Measurements from ENCODE around the gene C2orf80.
"Not testable (repeated sequence)": the region's sequence is repeated elsewhere in the genome, so short reads cannot be mapped to it uniquely, and the experiment has no call there.

Gene C2orf80

DNA sequence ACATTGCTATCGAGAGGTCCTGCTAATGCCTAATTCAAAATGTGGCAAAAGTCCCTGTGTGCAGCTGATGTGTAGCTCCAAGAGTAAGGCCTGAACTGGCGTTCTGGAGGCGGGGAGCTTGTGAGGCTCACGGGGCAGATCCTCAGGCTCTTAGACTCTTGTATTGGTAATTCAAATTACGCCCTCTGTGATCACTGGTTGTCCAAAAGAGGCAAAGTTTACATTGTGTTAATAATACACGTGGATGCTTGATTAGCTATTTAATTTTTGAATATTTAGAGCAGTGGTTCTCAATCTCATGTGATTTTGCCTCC lies 14.0 kb downstream of the C2orf80 start:
- no peak for DNase-seq

DNA sequence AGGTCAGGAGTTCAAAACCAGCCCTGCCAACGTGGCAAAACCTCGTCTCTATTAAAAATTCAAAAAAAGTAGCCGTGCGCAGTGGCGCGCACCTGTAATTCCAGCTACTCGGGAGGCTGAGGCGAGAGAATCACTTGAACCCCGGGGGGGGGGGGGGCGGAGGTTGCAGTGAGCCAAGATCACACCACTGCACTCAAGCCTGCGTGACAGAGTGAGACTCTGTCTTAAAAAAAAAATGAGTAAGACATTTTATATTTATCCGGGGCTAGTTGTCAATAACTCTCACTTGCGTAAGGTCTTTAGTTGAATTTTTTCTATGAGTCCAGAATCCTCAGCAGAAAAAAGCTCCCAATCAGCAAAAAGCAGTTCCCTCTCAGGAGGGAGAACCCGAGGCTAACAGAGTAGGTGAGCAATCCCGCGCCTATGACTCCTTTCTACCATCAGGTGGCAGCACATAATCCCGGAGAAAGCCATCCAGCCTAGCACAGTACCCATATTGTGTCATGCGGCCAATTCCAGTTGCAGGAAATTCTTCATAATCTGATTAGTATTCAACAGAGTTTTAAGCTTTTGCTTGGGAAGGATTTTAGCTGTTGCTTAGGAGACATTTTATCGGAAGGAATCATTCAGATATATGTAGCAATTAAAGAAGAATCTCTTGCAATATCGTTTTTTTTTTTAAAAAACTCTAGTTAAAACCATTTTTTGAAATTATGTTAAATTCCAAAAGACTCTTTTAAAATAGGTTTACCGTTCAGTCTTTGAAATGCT lies 14.6 kb downstream of the C2orf80 start:
- peak; percentile 75 for DNase-seq

- no peak for DNase-seq
Measured at GRCh38 chr2:208174144-208174543, 15.7 kb downstream of the C2orf80 start.

DNA sequence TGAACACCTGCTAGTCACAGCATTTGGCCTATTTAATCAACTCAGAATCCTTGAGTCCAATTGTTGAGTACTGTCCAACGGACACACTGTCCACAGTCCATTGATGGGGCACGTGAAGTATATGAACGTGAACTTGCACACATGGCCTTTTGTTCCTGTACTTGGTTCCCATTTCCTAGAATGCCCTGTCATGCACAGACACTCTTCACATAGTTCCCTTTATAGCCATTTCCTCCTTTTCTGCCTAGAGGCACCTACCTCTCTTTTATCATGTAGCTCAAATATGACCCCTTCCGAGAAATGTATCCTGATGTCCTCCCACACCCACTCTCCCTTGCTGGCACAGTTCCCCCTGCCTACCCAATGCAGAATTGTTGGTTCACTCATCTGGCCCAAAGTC lies 17.7 kb downstream of the C2orf80 start:
- DNase-seq = no peak

DNA sequence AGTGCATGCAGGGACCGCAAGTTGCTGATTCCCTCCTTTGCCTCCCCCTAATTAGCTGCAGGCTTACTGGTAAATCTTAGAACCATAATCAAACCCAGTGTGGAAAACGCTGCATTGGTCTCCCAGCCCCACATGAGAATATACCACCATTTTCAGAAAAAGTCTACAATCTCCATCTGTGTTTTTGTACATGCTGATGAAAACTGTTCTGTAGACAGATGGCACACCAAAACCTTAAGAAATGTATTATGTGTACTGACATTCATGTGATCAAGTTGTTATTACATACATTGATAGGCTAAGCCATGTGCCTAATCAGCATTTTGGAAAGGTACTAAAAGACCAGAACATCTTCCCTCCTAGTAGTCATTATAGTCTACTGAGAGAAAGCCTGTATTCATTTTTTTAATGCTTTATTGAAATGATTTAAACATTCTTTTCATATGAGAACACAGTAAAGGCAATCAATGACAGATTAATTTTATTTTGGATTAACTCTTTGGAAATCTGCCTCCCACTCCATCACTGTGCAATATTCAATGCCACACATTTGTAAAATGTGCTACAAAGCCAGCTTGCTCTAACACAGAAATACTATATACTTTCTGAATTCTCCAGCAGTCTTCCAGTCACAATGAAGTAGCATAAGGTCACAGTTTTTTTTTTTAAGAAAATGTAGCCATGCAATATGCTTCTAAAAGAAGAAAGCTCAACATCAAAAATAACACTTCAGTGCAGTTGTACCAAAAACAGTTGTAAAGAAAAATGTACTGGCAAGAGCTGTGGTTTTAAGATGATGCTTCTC lies 24.7 kb downstream of the C2orf80 start:
- no peak for DNase-seq

GRCh38 chr2:208163489-208163888 lies 26.3 kb downstream of the C2orf80 start, which contains the start of gene CRYGA:
CRYGA (minus strand) TSS chr2:208163589; CDS start chr2:208163556, 33 bp downstream.
- DNase-seq = no peak

DNA sequence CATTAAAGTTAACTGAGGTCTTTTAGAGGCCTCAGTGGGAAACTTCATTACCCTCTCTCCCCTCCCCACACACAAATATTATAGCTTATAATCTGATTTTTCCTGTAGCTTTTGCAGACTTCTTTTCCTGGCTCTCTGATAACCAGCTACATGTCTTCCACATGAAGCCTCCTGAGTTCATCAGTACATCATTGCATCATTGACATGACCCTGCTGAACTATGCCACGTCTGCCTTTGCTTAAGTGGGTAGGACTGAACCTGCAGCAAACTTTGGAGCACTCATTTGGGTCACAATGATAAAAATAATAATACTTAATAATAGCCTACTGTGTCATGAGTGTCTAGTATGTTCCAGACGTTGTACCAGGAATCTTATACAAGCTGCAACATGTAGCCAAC lies 33.4 kb downstream of the C2orf80 start:
- DNase-seq = no peak

- DNase-seq = no peak
Measured at GRCh38 chr2:208153156-208153555, 36.7 kb downstream of the C2orf80 start.

GRCh38 chr2:208150956-208151355 lies 38.9 kb downstream of the C2orf80 start:
- DNase-seq = no peak

- DNase-seq = no peak
Measured at GRCh38 chr2:208150094-208150493, 39.7 kb downstream of the C2orf80 start.

GRCh38 chr2:208148803-208149202 lies 41.0 kb downstream of the C2orf80 start:
- no peak for DNase-seq

- DNase-seq = no peak
Measured at GRCh38 chr2:208147759-208148158, 42.1 kb downstream of the C2orf80 start.

GRCh38 chr2:208147008-208147407 lies 42.8 kb downstream of the C2orf80 start:
- DNase-seq = no peak

- no peak for DNase-seq
Measured at GRCh38 chr2:208146006-208146405, 43.8 kb downstream of the C2orf80 start, which contains the start of gene CRYGB. CRYGB (minus strand) TSS chr2:208146158; CDS start chr2:208146120, 38 bp downstream.

GRCh38 chr2:208142925-208143799 lies 46.7 kb downstream of the C2orf80 start:
- no peak for DNase-seq

- DNase-seq = no peak
Measured at GRCh38 chr2:208142240-208142924, 47.4 kb downstream of the C2orf80 start.

GRCh38 chr2:208139447-208139846 lies 50.4 kb downstream of the C2orf80 start:
- DNase-seq = no peak

- not testable (repeated sequence) for DNase-seq
Measured at GRCh38 chr2:208138334-208138733, 51.5 kb downstream of the C2orf80 start.

- no peak for DNase-seq
Measured at GRCh38 chr2:208136716-208137094, 53.1 kb downstream of the C2orf80 start.

DNA sequence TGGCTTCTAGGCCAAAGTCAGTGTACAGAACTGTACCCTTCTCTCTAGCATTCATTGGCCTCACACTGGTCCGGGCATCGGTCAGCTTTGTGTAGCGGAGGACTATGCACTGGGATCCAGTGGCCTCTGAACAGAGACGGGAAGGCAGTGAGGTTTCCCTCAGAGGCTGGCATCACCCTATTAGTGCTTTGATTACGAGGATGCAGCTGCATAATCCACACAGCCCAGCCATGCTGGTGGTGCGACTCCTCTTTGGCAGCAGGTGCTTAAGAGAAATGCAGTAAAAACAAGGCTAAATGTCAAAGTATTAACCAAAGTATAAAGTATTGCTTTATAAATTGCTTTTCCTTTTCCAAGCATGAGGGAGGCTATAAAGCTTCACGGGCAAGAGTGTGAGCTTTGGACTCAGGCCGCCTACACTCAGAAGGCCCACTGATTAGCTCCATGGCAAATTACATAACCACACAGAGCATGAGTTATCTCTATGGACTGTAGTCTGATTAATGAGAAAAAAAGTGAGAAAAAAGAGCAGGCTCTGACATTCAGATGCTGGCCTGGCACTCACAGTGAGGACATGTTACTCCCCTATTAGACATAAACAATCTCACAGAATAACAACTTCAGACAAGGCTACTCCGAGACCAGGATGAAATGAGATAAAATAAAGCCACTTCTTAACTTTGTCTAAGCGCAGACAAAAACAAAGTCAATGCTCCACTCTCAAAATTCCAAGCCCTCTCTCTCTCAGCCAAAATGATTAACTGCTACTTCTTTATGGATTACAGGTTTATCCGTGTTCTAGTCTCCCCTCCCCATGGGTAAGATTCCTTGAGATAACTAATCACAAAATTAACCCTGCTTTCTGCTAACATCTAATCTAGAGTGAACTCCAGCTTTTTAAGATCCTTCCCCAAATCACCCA lies 53.8 kb downstream of the C2orf80 start:
- no peak for DNase-seq

DNA sequence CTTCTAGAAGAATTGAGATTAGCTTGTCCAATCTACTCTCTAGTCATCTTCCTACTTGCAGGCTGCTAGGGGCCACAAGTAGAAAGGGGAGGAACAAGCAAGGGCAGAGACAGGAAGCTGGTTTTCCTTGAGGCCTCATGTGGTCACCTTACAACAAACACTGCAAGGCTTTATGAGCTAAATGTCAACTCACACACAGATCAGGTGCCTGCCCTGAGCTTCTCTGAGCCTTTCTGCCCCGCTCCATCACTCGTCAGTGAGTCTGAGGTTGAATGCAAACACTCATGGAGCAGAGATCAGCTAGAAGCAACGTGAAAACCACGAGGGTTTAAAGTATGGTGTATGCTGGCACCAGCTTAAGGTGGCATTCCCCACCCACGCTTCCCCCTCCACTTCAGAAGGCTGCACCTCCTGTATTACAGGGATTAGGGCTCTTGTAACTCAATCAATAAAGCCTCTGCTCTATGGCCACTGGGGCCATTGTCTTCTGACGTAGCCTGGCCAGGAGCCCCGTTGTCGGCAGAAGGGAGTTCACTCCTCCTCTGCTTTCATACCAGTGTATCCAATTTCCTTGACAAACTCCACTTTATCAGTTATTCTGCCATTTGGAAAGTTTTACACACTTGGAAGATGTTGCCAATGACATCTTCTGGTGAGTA lies 54.8 kb downstream of the C2orf80 start:
- no peak for DNase-seq

Measured in stimulated activated CD8-positive, alpha-beta memory T cell treated with anti-CD3 and anti-CD28 coated beads, Interleukin-4, amount 100 ng/mL, for 48 hours (primary cell).